Measurements from ENCODE around the gene TBCC. TPM values are rescaled to one million over a fixed set of nuclear protein-coding genes. Genes with fewer than 3 reads are reported as not detected.

TBCC gene
- total and polyA plus RNA-seq, 2 of the 13 experiments (the other 11 are each of a cell fraction or from before 2014, with no cell fraction given): 14.8 to 36.1 TPM

DNA sequence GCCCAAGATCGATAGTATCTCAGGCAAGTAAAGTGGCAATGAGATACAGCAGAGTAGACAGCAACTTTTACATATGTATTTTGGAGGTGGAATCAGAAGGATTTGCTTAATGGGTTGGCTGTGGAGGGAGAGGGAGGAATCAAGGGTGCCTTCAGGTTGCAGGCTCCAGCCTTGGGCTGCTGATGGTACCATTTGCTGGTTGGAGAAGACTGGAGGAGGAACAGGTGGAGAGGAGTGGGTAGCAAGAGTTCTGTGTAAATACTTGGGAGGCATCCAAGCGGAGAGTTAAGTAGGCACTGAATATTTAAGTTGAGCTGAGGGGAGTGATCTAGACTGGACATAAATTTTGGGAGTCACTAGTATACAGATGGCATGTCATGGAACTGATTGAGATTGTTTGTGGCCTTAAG lies 41.2 kb upstream of the TBCC start (continued):
- TF ChIP-seq, protein P1, sequence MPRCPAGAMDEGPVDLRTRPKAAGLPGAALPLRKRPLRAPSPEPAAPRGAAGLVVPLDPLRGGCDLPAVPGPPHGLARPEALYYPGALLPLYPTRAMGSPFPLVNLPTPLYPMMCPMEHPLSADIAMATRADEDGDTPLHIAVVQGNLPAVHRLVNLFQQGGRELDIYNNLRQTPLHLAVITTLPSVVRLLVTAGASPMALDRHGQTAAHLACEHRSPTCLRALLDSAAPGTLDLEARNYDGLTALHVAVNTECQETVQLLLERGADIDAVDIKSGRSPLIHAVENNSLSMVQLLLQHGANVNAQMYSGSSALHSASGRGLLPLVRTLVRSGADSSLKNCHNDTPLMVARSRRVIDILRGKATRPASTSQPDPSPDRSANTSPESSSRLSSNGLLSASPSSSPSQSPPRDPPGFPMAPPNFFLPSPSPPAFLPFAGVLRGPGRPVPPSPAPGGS (CRISPR knock-in tag; IDR thresholded peaks at IDR 0.05): no peak
- TF ChIP-seq ZSCAN22 (CRISPR knock-in tag; IDR thresholded peaks at IDR 0.05): no peak
- peak; percentile 57; the same call in 1 of the 2 replicates for TF ChIP-seq POLR2G (IDR thresholded peaks at IDR 0.05; ENCODE audit: low read depth, low read length)
- TF ChIP-seq, protein P2, sequence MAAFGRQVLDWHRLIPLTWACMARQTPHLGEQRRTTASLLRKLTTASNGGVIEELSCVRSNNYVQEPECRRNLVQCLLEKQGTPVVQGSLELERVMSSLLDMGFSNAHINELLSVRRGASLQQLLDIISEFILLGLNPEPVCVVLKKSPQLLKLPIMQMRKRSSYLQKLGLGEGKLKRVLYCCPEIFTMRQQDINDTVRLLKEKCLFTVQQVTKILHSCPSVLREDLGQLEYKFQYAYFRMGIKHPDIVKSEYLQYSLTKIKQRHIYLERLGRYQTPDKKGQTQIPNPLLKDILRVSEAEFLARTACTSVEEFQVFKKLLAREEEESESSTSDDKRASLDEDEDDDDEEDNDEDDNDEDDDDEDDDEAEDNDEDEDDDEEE (CRISPR knock-in tag; IDR thresholded peaks at IDR 0.05): no peak
- TF ChIP-seq ETV6 (CRISPR knock-in tag; conservative IDR thresholded peaks at IDR 0.05): no peak

DNA sequence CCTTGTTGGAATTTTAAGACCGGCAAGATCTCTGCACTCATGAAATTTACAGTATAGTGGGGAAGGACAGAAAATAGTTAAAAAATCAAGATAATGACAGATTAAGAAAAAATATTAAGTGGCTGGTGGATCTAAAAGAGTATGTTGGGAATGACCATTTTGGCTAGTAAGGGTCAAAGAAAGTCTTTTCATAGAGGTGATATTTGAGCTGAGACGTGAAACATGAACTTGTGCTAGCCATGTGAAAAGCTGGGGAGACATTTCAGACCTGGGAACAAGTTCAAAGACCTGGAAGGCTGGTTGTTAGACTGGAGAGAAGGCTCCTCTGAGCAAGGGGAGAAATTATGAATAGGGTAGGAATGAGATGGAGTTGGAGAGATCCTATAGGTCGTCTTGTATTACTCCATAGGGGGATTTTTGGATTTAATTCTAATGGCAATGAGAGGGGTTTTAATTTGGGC lies 40.7 kb upstream of the TBCC start:
- in situ Hi-C loops (cut with HindIII; ENCODE audit: extremely low pct_ligation_motif_present, low pct_unique_long_range_greater_than_20kb): no loop called here
- TF ChIP-seq BRCA1 (CRISPR knock-in tag; IDR thresholded peaks at IDR 0.05) (no peak), SYNCRIP (IDR thresholded peaks at IDR 0.05; ENCODE audit: insufficient read depth, low read depth, low read length) (no peak), ZNF382 (CRISPR knock-in tag; IDR thresholded peaks at IDR 0.05; ENCODE audit: borderline replicate concordance) (no peak), JUND (CRISPR knock-in tag; IDR thresholded peaks at IDR 0.05) (no peak), AGO2 (optimal IDR thresholded peaks at IDR 0.05; ENCODE audit: low read depth, low read length) (no peak), PLRG1 (conservative IDR thresholded peaks at IDR 0.05) (no peak), ZNF20 (CRISPR knock-in tag; IDR thresholded peaks at IDR 0.05) (no peak), ZEB1 (IDR thresholded peaks at IDR 0.05; ENCODE audit: insufficient replicate concordance, low read depth) (no peak), ELF3 (CRISPR knock-in tag; IDR thresholded peaks at IDR 0.05) (no peak), FOSL1 (CRISPR knock-in tag; IDR thresholded peaks at IDR 0.05; ENCODE audit: borderline replicate concordance) (no peak)
- TF ChIP-seq, protein P3, sequence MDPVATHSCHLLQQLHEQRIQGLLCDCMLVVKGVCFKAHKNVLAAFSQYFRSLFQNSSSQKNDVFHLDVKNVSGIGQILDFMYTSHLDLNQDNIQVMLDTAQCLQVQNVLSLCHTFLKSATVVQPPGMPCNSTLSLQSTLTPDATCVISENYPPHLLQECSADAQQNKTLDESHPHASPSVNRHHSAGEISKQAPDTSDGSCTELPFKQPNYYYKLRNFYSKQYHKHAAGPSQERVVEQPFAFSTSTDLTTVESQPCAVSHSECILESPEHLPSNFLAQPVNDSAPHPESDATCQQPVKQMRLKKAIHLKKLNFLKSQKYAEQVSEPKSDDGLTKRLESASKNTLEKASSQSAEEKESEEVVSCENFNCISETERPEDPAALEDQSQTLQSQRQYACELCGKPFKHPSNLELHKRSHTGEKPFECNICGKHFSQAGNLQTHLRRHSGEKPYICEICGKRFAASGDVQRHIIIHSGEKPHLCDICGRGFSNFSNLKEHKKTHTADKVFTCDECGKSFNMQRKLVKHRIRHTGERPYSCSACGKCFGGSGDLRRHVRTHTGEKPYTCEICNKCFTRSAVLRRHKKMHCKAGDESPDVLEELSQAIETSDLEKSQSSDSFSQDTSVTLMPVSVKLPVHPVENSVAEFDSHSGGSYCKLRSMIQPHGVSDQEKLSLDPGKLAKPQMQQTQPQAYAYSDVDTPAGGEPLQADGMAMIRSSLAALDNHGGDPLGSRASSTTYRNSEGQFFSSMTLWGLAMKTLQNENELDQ (CRISPR knock-in tag; IDR thresholded peaks at IDR 0.05; ENCODE audit: borderline replicate concordance): no peak
- TF ChIP-seq, protein P4, sequence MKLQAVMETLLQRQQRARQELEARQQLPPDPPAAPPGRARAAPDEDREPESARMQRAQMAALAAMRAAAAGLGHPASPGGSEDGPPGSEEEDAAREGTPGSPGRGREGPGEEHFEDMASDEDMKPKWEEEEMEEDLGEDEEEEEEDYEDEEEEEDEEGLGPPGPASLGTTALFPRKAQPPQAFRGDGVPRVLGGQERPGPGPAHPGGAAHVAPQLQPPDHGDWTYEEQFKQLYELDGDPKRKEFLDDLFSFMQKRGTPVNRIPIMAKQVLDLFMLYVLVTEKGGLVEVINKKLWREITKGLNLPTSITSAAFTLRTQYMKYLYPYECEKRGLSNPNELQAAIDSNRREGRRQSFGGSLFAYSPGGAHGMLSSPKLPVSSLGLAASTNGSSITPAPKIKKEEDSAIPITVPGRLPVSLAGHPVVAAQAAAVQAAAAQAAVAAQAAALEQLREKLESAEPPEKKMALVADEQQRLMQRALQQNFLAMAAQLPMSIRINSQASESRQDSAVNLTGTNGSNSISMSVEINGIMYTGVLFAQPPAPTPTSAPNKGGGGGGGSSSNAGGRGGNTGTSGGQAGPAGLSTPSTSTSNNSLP (IDR thresholded peaks at IDR 0.05; ENCODE audit: low read depth, low read length): no peak

More for the DNA sequence above, 40.7 kb upstream of the TBCC start:
- Histone ChIP-seq H3K27me3 (ENCODE audit: control insufficient read depth in 1 of 2, insufficient read depth in 2 of 2, low read length in 2 of 2) (no peaks in the 10 kb centered on the region; a peak in 1 of 5 replicates), H3K9me3 (ENCODE audit: low read length) (no peaks in the 10 kb centered on the region), H3K79me2 (ENCODE audit: insufficient read depth, low read length) (peaks cover 72% of the 10 kb centered on the region), H3K4me3 (replicated peaks in 1 of 3; ENCODE audit: insufficient read depth in 1 of 3, low read depth in 2 of 3, low read length in 3 of 3) (no peak overlapping the region), H3K27ac (ENCODE audit: extremely low read length, insufficient read depth, low read length) (no peak overlapping the region), H3K36me3 (replicated peaks in 1 of 2; ENCODE audit: control insufficient read depth in 1 of 2, insufficient read depth in 2 of 2, low read length in 2 of 2) (no peaks in the 10 kb centered on the region; a peak in 1 of 5 replicates), H3K4me1 (ENCODE audit: insufficient read depth, low read length) (peaks cover 65% of the 10 kb centered on the region), H4K20me1 (ENCODE audit: insufficient read depth, low read length) (peaks cover 12% of the 10 kb centered on the region; the same call in 1 of the 2 replicates), H2AFZ (ENCODE audit: low read length) (no peak overlapping the region), H3K9ac (ENCODE audit: insufficient read depth, low read depth, low read length) (no peak overlapping the region), H3K4me2 (ENCODE audit: low read depth, low read length) (no peak overlapping the region)
- no peak for DNase-seq (ENCODE audit: low spot score)
- intact Hi-C loops (cut with micrococcal nuclease; ENCODE audit: unreplicated experiment): no loop called here
- BruUV-seq (replicated peaks): no TSS peak
- WGBS (ENCODE audit: low lambda C conversion rate): 94% methylated on average over 3 of the region's 3 CpGs
- CTCF ChIA-PET (ENCODE audit: low intra/inter-chr PET ratio, low total read pairs): no interaction called here
- no peak for FAIRE-seq
- POLR2A ChIA-PET: interaction anchor here (1.3 to 11.1 kb wide), 2 partner anchors 40 to 93 kb away, joined by 3 to 270 read pairs; partner anchors contain the start of genes RPL7L1 and TBCC
- ATAC-seq: no peak
